IPS-NIHi11 (cell line): ENCODE results near the gene PIGS.

Source experiments
- DNase-seq: peaks from one replicate; pipeline ENCODE4 v3.0.0; 2012; ENCODE audit warnings: mixed read lengths, low spot score

Gene PIGS

GRCh38 chr17:28550858-28551257 lies 20.5 kb downstream of the PIGS start:
- no peak for DNase-seq

GRCh38 chr17:28549236-28550132 lies 21.8 kb downstream of the PIGS start:
- DNase-seq = peak; percentile 2

- DNase-seq = peak; percentile 3
These were observed 22.8 kb downstream of the PIGS start for GRCh38 chr17:28548417-28549130.

- peak; percentile 91 for DNase-seq
These were observed 23.5 kb downstream of the PIGS start for GRCh38 chr17:28547623-28548416.

- peak; percentile 1 for DNase-seq
These were observed 24.2 kb downstream of the PIGS start for GRCh38 chr17:28547096-28547622.

- no peak for DNase-seq
These were observed 25.4 kb downstream of the PIGS start for GRCh38 chr17:28545787-28546415.

- no peak for DNase-seq
These were observed 26.2 kb downstream of the PIGS start for GRCh38 chr17:28545141-28545503.

- no peak for DNase-seq
These were observed 26.8 kb downstream of the PIGS start for GRCh38 chr17:28544402-28545140.

GRCh38 chr17:28541439-28541838 lies 29.9 kb downstream of the PIGS start:
- no peak for DNase-seq

GRCh38 chr17:28540231-28540630 lies 31.1 kb downstream of the PIGS start:
- DNase-seq = no peak

GRCh38 chr17:28538296-28538895 lies 32.9 kb downstream of the PIGS start:
- no peak for DNase-seq

- DNase-seq = no peak
These were observed 34.1 kb downstream of the PIGS start for GRCh38 chr17:28537219-28537610.

- no peak for DNase-seq
These were observed 34.6 kb downstream of the PIGS start for GRCh38 chr17:28536532-28537218.

GRCh38 chr17:28534740-28535375 lies 36.5 kb downstream of the PIGS start:
- DNase-seq = no peak

GRCh38 chr17:28533091-28533807 lies 38.1 kb downstream of the PIGS start:
- no peak for DNase-seq

- no peak for DNase-seq
These were observed 39.0 kb downstream of the PIGS start for GRCh38 chr17:28532050-28532960.

GRCh38 chr17:28530926-28531325 lies 40.4 kb downstream of the PIGS start:
- no peak for DNase-seq

- DNase-seq = no peak
These were observed 41.1 kb downstream of the PIGS start for GRCh38 chr17:28530250-28530649.
